Hepatocyte (in vitro differentiated cells): ENCODE results near the gene GART.

Experiments used
- CTCF ChIP-seq: fragments of 200-600 bp; sonication (generic); IDR thresholded peaks from 2 replicates; pipeline ENCODE4 v1.5.1; 2016; ENCODE audit warnings: antibody characterized with exemption, mild to moderate bottlenecking; ENCODE audit not compliant: poor library complexity
- EZH2 ChIP-seq: fragments of 200-600 bp; sonication (generic); IDR thresholded peaks from 2 replicates; pipeline ENCODE4 v1.6.1; 2016; ENCODE audit warnings: antibody characterized with exemption, mild to moderate bottlenecking, borderline replicate concordance
- EZH2phosphoT487 ChIP-seq: fragments of 200-600 bp; sonication (generic); IDR thresholded peaks from one replicate; pipeline ENCODE4 v1.6.1; 2018; ENCODE audit warnings: antibody characterized with exemption, mild to moderate bottlenecking, low read depth, moderate library complexity; ENCODE audit not compliant: unreplicated experiment, severe bottlenecking

- TF ChIP-seq CTCF (no peak), EZH2 (no peak), EZH2phosphoT487 (no peak)
These were observed 37.1 kb upstream of the GART start for GRCh38 chr21:33578959-33579542.
